ENCODE measurements around the gene PCDHGC4. TPM values are rescaled to one million over a fixed set of nuclear protein-coding genes. Genes with fewer than 3 reads are reported as not detected.
A peak's percentile ranks its signal among the peaks of the same experiment; 100 is the strongest.

Gene PCDHGC4
- total RNA-seq, 3 donors from 2014 or later = 2.6 to 6.2 (median 6.0) TPM

DNA sequence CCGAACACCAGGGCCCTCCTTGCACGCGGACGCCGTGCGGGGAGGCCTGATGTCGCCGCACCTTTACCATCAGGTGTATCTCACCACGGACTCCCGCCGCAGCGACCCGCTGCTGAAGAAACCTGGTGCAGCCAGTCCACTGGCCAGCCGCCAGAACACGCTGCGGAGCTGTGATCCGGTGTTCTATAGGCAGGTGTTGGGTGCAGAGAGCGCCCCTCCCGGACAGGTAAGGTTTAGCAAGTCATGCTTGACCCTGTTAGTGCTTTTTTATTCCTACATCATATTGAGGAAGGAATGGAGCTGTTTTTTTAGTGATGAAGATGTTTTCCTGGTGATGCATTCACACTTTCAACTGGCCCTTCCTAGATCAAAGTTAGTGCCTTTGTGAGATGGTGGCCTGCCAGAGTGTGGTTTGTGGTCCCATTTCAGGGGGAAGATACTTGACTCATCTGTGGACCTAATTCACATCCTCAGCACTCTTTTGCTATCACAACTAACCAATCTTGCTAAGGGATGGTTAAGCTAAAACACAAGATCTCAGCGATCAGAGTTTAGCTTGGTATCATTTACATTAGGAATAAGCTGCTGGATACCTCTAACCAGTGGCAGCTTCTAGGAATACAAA lies 6.4 kb upstream of the PCDHGC4 start:
- no peaks in the 10 kb centered on the region for H3K36me3 ChIP-seq
- H3K27ac ChIP-seq = peak overlapping the region in 1 of 2 donors; percentile 41
- intact Hi-C loops (cut with DNase I; ENCODE audit: low total_unique reads) = no loop called here
- no peak for TF ChIP-seq POLR2AphosphoS5 (IDR thresholded peaks at IDR 0.05)
- TF ChIP-seq, protein P1, sequence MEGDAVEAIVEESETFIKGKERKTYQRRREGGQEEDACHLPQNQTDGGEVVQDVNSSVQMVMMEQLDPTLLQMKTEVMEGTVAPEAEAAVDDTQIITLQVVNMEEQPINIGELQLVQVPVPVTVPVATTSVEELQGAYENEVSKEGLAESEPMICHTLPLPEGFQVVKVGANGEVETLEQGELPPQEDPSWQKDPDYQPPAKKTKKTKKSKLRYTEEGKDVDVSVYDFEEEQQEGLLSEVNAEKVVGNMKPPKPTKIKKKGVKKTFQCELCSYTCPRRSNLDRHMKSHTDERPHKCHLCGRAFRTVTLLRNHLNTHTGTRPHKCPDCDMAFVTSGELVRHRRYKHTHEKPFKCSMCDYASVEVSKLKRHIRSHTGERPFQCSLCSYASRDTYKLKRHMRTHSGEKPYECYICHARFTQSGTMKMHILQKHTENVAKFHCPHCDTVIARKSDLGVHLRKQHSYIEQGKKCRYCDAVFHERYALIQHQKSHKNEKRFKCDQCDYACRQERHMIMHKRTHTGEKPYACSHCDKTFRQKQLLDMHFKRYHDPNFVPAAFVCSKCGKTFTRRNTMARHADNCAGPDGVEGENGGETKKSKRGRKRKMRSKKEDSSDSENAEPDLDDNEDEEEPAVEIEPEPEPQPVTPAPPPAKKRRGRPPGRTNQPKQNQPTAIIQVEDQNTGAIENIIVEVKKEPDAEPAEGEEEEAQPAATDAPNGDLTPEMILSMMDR (IDR thresholded peaks at IDR 0.05) = peak; percentile 31 to 56 (median 53)
- peaks cover 0 to 14% of the 10 kb centered on the region in 2 donors for H3K4me1 ChIP-seq
- H3K27me3 ChIP-seq = no peaks in the 10 kb centered on the region
- DNase-seq (ENCODE audit: low spot score in 2 of 2) = peak; percentile 81 to 87
- no peaks in the 10 kb centered on the region for H3K9me3 ChIP-seq
- peak overlapping the region; percentile 71 to 78 (median 74) for H3K4me3 ChIP-seq

DNA sequence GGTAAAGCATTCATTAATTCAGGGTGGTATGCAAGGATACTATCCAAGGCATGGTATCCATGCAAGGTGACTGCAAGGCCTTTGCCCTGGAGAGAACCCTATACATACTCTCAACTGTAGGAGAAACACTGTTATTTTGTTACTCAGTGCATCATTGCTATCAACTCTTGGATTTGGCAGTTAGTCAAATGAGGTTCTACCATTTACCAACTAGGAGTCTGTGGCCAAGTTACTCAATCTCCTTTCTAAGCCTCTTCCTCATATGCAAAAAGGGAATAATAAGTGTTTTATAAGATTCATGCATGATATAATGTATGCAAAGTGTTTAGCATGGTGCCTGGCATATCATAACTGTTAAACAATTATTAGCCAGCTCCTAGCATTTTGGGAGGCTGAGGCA lies 5.1 kb upstream of the PCDHGC4 start:
- H3K4me3 ChIP-seq = peak overlapping the region in 1 of 3 donors; percentile 41
- intact Hi-C loops (cut with DNase I; ENCODE audit: low total_unique reads) = no loop called here
- TF ChIP-seq POLR2AphosphoS5 (IDR thresholded peaks at IDR 0.05) (no peak), POLR2A (IDR thresholded peaks at IDR 0.05) (no peak)
- TF ChIP-seq, protein P1 (IDR thresholded peaks at IDR 0.05) = no peak

DNA sequence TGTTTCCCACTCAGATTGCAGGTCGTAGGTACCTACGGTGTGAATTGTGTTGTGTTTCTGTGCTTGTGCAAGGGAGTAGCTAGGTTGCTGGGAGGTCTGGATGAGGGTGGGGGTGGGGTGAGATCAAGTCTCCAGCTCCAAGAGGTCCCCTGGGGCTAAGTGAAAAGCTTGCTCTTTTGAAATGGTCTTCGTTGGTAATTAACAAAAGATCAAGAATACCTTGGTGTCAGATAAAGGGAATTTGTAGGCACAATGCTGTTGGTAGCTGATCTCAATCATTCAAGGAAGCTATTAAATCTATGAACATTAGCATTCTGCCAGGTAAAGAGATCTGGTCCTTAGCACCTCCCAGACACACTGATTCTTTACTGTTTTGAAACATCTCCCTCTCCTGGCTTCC lies 928 bp upstream of the PCDHGC4 start:
- Histone ChIP-seq H3K9me3 (no peaks in the 10 kb centered on the region), H3K27ac (no peak overlapping the region), H3K27me3 (no peaks in the 10 kb centered on the region), H3K36me3 (no peaks in the 10 kb centered on the region), H3K4me3 (no peak overlapping the region), H3K4me1 (peaks cover 0 to 6% of the 10 kb centered on the region in 2 donors)
- intact Hi-C loops (cut with DNase I; ENCODE audit: low total_unique reads) = no loop called here
- TF ChIP-seq POLR2AphosphoS5 (IDR thresholded peaks at IDR 0.05) (no peak), POLR2A (IDR thresholded peaks at IDR 0.05) (no peak)
- TF ChIP-seq, protein P1 (IDR thresholded peaks at IDR 0.05) = no peak
- no peak for DNase-seq (ENCODE audit: low spot score in 2 of 2)

More for the DNA sequence above, 5.1 kb upstream of the PCDHGC4 start:
- Histone ChIP-seq H3K9me3 (no peaks in the 10 kb centered on the region), H3K27me3 (no peaks in the 10 kb centered on the region), H3K4me1 (peaks cover 0 to 20% of the 10 kb centered on the region in 2 donors), H3K27ac (no peak overlapping the region), H3K36me3 (no peaks in the 10 kb centered on the region)
- no peak for DNase-seq (ENCODE audit: low spot score in 2 of 2)

DNA sequence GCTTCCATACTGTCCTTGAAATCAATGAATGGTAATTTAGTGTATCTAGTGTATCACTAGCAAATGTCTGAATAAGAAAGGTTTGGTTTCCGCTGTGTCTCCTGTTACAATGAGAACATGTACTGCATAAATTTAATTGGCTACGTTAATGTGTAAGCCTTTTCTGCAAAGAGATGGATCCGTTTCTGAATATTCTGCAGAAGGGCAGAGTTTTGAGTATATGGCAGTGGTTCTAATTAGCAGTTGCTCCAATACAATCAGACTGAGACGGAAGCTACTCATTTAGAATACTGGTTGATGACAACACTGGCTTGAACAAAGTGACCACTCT lies 555 bp upstream of the PCDHGC4 start:
- TF ChIP-seq, protein P1 (IDR thresholded peaks at IDR 0.05) = no peak
- TF ChIP-seq POLR2A (IDR thresholded peaks at IDR 0.05) (no peak), POLR2AphosphoS5 (IDR thresholded peaks at IDR 0.05) (no peak)
- Histone ChIP-seq H3K27me3 (no peaks in the 10 kb centered on the region), H3K9me3 (no peaks in the 10 kb centered on the region), H3K4me1 (peaks cover 0 to 6% of the 10 kb centered on the region in 2 donors), H3K36me3 (no peaks in the 10 kb centered on the region), H3K4me3 (peak overlapping the region in 2 of 3 donors; percentile 44 to 58), H3K27ac (no peak overlapping the region)
- no peak for DNase-seq (ENCODE audit: low spot score in 2 of 2)
- intact Hi-C loops (cut with DNase I; ENCODE audit: low total_unique reads) = no loop called here

DNA sequence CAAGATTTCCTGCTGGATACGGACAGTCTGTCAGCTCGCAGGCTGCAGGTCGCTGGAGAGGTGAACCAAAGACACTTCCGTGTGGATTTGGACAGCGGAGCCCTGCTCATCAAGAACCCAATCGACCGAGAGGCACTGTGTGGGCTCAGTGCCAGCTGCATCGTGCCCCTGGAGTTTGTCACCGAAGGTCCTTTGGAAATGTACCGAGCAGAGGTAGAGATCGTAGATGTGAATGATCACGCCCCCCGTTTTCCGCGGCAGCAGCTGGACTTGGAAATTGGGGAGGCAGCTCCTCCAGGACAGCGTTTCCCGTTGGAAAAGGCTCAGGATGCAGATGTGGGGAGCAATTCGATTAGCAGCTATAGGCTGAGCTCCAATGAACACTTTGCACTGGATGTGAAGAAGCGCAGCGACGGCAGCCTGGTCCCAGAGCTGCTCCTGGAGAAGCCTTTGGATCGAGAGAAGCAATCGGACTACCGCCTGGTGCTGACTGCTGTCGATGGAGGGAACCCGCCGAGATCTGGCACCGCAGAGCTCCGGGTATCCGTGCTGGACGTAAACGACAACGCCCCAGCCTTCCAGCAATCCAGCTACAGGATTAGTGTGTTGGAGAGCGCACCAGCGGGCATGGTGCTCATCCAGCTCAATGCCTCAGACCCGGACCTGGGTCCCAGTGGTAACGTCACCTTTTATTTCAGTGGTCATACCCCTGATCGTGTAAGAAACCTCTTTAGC lies 658 bp downstream of the PCDHGC4 start:
- Histone ChIP-seq H3K4me1 (peaks cover 0 to 6% of the 10 kb centered on the region in 2 donors), H3K4me3 (peak overlapping the region; percentile 15 to 58 (median 44))
- no peak for DNase-seq (ENCODE audit: low spot score in 2 of 2)

More for the DNA sequence above, 658 bp downstream of the PCDHGC4 start:
- TF ChIP-seq, protein P1 (IDR thresholded peaks at IDR 0.05) = no peak
- H3K27me3 ChIP-seq = no peaks in the 10 kb centered on the region
- H3K36me3 ChIP-seq = no peaks in the 10 kb centered on the region
- H3K9me3 ChIP-seq = no peaks in the 10 kb centered on the region
- H3K27ac ChIP-seq = no peak overlapping the region
- intact Hi-C loops (cut with DNase I; ENCODE audit: low total_unique reads) = loop anchor here (1.0 kb wide), 1 partner anchor 27 kb away; no protein-coding TSS in a partner anchor
